NCI-H510A treated with DMSO at 0.1 percent for 48 hours (cell line): Measurements from ENCODE around the gene ABCB8.
"Not testable (repeated sequence)": the region's sequence is repeated elsewhere in the genome, so short reads cannot be mapped to it uniquely, and the experiment has no call there.

Source experiments
- DNase-seq: peaks from one replicate; lab custom pipeline; 2025; lab: John Stamatoyannopoulos, UW

ABCB8 gene

DNA sequence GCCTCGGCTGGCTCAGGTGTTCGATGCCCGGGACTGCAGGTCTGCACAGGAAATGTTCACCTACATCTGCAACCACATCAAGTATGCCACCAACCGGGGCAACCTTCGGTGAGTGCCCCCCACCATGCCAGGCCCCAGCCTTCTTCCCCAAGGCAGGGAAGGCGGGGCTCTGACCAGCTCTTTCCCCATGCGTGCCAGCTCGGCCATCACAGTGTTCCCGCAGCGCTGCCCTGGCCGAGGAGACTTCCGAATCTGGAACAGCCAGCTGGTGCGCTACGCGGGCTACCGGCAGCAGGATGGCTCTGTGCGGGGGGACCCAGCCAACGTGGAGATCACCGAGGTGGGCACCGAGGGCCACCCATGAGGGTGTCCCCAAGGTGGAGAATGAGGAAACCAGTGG, 29.9 kb upstream of the ABCB8 start:
- no peak for DNase-seq

DNA sequence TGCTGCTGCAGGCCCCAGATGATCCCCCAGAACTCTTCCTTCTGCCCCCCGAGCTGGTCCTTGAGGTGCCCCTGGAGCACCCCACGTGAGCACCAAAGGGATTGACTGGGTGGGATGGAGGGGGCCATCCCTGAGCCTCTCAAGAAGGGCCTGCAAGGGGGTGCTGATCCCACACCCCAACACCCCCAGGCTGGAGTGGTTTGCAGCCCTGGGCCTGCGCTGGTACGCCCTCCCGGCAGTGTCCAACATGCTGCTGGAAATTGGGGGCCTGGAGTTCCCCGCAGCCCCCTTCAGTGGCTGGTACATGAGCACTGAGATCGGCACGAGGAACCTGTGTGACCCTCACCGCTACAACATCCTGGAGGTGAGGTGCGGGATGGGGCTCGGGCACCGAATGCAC, 29.2 kb upstream of the ABCB8 start:
- DNase-seq = no peak

DNA sequence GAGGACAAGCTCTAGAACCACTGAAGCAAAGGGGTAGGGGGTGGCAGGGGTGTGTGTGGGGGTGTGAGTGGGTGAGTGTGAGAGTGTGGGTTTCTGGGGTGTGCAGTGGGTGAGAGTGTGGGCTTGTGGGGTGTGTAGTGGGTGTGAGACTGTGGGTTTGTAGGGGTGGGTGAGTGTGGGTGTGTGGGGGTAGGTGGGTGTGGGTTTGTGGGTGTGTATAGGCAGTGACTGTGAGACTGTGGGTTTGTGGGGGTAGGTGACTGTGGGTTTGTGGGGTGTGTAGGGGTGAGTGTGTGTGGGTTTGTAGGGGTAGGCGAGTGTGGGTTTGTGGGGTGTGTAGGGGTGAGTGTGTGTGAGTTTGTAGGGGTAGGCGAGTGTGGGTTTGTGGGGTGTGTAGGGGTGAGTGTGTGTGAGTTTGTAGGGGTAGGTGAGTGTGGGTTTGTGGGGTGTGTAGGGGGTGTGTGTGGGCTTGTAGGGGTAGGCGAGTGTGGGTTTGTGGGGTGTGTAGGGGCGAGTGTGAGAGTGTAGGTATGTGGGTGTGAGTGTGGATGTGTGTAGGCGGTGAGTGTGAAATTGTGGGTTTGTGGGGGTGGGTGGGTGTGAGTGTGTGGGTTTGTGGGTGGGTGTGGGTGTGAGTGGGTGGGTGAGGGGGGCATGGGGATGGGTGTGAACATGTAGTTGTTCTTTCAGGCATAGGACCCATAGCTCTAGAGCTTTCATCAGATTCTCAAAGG, 28.6 kb upstream of the ABCB8 start:
- DNase-seq = no peak

DNA sequence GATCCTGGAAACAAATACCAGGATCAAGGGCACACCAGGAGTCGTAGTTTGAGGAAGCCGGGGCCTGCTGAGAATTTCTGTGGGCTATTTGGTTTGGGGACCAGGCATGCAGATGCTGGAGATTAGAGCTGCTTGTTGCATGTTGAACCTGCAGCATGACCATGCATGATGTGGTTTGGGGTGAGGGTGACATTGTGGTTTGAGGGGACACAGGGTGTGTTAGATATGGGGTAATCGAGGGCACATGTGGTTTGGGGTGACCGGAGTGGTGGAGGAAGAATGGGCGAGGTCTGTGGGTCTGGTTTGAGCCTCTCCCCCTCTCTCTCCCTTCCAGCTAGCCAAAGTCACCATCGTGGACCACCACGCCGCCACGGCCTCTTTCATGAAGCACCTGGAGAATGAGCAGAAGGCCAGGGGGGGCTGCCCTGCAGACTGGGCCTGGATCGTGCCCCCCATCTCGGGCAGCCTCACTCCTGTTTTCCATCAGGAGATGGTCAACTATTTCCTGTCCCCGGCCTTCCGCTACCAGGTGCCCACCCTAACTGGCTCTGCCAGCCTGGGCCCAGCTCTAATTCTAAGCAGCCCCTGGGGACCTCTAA, 27.3 kb upstream of the ABCB8 start:
- no peak for DNase-seq

DNA sequence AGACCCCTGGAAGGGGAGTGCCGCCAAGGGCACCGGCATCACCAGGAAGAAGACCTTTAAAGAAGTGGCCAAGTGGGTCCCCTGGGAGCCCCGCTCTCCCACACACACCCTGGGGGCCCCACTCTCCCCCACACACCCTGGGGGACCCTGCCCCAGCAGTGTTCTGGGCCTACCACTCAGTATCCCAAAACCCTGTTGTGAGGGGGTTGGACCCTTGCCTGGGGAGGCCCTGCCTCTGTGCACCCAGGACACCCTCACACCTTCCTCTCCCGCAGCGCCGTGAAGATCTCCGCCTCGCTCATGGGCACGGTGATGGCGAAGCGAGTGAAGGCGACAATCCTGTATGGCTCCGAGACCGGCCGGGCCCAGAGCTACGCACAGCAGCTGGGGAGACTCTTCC, 26.7 kb upstream of the ABCB8 start:
- no peak for DNase-seq

DNA sequence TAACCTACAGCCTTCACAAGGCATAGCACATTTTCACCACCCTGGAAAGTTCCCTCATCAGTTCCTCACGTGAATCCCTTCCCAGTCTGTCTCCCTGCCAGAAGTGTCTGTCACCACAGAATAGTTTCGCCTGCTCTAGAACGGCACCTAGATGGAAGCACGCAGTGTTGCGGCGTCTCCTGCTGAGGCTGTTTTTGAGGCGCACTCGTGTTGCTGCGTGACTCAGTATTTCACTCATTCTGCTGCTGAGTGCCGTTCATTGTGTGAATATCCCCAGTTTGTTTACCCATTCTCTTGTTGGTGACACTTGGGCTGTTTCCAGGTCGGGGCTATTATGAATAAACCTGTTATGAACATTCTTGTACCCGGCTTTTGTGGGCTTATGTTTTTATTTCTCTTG, 24.7 kb upstream of the ABCB8 start:
- DNase-seq = no peak

DNA sequence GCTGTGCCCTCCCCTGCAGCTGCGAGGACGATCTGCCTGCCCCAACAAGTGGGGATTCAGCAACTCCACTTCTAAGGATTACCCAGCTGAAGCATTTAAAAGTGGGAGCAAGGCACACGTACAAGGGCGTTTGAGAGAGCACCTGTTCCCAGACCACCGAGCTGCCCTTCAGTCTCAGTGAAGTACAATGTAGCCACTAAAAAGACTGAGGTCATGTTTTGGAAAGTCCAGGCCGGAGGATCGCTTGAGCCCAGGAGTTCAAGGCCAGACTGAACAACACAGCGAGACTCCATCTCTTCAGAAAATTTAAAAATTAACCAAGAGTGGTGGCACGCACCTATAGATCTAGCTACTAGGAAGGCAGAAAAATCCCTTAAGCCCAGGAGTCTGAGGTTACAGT, 22.7 kb upstream of the ABCB8 start:
- no peak for DNase-seq

DNA sequence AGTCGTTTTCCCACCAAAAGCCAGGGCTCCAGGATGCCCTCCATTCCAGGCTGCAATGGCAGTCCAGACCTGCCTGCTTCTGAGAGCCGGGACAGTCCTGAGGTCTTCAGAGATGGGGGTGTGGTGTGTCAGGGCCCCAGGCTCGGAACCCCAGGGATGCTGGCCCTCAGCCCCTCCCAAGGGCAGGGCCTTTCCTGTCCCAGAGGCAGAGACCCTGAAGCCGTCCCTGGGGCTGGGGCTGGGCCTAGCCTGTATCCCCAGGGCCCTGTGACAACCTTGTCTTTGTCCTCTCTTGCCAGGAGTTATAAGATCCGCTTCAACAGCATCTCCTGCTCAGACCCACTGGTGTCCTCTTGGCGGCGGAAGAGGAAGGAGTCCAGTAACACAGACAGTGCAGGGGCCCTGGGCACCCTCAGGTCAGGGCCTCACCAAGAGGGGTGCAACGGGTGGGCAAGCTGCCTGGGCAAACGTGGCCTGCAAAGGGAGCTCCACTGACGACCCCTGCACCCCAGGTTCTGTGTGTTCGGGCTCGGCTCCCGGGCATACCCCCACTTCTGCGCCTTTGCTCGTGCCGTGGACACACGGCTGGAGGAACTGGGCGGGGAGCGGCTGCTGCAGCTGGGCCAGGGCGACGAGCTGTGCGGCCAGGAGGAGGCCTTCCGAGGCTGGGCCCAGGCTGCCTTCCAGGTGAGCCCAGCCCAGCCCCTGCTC, 21.5 kb upstream of the ABCB8 start:
- no peak for DNase-seq

DNA sequence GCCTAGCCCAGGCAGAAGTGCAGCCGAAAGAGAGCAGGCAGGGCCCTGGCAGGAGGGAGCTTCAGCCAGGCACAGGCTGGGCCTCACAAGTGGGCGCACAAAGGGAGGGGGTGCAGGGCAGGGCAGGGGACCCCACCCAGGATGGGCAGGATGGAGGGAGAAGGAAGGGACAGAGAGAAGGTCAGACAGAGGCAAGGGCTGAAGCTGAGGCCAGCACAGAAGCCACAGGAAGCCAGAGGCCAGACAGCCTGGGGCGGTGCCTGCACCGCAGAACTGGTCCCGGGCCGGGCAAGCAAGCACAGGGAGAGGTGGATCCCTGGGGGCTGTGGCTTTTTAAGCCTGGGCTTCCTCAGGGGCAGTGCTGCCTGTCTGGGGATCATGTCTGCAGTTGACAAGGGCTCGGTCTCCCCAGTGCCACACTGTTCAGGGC, 20.8 kb upstream of the ABCB8 start:
- no peak for DNase-seq

DNA sequence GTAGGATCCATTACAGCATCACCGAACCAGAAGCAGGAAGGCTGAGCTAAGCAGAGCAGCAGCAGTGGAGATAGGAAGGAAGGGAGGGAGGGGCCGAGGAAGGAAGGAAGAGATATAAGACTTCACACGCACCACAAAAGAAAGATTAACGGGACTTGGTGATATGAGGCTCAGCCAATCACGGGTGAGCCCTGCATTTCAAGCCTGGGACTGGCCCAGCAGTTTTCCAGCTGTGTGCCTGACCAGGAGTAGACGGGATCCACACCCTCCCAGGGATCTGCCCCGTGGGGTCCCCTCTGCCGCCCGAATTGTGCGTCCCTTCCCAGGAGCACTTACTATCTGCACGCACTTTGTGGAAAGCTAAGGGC, 20.1 kb upstream of the ABCB8 start:
- DNase-seq = no peak

DNA sequence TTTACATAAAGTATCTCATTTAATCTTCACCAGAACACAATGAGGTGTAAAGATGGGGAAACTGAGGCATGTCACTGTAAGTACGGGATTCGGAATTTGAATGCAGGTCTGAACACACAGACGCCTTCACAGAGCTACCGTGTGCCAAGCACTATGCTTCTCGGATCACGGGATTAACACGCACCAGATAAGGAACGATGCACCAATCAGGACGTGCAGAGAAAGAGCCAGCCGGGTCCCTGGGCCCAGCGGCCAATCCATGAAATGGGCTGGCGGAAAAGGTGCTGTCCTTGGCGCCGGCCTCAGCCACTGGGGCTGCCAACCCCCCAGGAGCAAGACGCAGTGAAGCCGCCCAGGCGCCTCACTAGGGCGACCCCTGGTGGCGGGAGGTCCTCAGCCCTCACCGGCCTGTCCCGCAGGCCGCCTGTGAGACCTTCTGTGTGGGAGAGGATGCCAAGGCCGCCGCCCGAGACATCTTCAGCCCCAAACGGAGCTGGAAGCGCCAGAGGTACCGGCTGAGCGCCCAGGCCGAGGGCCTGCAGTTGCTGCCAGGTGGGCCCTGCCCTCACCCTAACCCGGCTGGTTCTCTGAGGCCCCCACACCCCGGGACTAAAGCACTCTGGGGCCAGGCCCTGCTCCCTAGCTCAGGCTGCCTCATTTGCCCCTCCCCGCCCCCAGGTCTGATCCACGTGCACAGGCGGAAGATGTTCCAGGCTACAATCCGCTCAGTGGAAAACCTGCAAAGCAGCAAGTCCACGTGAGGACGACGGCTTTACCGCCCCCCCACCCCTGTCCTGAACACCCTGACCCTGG, 19.5 kb upstream of the ABCB8 start:
- no peak for DNase-seq

DNA sequence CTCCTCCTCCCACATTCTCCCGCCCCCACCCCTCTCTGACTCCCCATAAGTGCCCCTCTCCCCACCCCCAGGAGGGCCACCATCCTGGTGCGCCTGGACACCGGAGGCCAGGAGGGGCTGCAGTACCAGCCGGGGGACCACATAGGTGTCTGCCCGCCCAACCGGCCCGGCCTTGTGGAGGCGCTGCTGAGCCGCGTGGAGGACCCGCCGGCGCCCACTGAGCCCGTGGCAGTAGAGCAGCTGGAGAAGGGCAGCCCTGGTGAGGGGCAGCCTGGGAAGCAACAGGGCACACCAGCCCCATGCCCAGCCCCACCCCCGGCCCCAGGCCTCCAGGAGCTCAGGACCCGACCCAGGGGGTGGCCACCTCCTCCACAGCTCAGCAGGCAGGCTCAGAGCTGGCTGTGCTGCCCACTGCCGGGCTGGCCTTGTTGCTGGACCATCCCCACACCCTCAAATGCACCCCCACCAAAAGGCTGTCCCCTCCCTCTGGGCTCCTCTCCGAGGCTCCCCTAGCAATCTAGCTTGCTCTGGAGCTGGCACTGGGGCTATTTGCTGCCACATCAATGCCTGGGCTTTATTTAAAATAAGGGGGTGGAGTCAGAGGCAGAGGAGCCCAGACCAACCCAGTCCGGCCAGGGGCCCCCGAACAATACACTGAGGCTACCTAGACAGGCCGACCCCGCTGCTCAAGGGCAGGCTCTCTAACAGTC, 18.8 kb upstream of the ABCB8 start:
- DNase-seq = no peak

DNA sequence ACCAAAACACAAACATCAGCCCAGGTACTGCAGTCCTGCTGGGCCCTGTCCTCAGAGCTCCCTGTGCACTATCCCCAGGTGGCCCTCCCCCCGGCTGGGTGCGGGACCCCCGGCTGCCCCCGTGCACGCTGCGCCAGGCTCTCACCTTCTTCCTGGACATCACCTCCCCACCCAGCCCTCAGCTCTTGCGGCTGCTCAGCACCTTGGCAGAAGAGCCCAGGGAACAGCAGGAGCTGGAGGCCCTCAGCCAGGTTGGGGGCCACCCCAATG, 18.3 kb upstream of the ABCB8 start:
- DNase-seq = no peak

DNA sequence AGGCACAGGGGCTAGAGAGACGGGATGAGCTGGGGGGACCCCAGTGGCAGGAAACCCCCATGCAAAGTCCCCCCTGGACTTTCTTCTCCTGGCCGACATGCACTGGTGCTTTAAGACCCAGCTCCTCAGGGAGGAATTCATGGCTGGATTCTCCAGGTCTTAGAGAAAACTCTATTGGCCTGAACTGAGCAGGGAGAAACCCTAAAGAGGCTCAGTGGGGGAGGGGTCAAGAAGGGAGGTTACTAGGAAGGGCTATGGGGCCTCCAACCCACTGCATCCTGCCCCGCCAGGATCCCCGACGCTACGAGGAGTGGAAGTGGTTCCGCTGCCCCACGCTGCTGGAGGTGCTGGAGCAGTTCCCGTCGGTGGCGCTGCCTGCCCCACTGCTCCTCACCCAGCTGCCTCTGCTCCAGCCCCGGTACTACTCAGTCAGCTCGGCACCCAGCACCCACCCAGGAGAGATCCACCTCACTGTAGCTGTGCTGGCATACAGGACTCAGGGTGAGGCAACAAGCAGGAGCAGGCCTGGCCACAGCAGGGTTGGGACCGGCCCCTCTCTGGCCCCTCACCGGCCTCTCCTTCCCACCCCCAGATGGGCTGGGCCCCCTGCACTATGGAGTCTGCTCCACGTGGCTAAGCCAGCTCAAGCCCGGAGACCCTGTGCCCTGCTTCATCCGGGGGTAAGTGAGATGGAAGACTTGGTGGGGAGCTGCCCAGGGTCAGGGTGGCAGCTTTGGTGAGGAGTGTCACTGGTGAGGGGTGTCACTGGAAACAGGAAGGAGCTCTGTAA, 17.7 kb upstream of the ABCB8 start:
- no peak for DNase-seq

DNA sequence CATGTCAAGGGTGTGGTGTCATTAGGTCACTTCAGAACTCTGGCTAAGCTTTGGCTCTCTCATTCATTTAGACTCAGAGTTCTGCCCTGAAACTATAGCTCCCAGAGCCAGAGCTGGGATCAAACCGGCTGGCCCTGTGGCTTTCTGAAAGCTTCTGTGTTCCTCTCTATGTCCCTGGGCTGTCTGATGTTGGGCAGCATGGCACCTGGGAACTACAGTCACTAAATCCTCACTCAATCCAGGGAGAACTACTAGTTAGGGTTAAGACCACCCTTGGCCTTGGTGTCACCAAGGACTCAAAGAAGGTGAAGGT, 17.2 kb upstream of the ABCB8 start:
- DNase-seq = no peak

DNA sequence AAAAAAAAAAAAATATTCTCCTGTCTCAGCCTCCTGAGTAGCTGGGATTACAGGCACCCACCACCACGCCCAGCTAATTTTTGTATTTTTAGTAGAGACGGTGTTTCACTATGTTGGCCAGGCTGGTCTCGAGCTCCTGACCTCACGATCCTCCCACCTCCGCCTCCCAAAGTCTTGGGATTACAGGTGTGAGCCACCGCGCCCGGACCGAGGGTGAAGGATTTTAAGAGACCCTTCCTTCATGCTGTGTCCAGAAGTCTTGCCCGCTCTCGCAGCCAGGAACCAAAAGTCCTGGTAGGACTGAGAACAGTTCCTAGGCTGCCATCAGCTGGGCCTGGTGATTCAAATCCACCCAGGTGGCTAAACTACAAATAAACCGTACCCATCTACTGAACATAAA, 16.6 kb upstream of the ABCB8 start:
- DNase-seq = not testable (repeated sequence)

DNA sequence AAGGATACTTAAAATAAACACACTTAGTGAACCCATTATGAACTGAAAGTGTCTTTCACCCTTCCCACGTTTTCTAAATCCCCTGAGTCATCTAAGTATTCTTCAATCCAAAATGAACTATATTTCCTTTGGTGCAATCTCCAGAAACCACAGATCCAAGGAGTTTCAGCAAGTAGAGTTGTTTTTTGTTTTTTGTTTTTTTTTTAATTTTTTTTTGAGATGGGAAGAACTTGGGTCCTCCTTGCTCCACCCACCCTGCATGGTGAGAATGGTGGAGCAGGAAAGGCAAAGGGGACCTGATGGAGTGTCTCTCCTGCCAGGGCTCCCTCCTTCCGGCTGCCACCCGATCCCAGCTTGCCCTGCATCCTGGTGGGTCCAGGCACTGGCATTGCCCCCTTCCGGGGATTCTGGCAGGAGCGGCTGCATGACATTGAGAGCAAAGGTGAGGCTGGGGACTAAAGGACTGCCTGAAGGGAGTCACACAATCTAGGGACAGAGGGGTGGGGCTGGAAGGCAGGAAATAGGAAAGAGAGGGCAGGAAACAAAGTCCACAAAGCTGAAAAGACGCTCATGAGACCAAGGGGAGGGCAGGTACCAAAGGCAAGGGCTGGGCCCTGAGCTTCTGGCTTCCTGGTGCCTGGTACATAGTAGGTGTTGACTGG, 16.1 kb upstream of the ABCB8 start:
- no peak for DNase-seq

DNA sequence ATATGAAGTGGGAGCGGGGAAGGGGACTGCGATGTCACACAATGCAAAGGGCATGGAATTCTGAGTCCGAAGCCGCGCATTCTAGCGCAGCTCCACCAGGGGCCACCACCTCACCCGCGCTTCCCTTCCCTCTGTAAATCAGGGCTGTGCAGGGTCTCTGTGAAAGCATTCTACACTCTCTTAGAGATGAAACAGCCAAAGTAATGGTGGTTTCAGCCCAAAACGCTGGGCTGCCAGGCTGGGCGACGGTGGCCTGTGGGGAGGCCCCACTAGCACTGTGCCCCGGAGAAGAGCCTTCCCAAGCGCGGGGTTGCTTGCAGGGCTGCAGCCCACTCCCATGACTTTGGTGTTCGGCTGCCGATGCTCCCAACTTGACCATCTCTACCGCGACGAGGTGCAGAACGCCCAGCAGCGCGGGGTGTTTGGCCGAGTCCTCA, 15.3 kb upstream of the ABCB8 start:
- DNase-seq = no peak

DNA sequence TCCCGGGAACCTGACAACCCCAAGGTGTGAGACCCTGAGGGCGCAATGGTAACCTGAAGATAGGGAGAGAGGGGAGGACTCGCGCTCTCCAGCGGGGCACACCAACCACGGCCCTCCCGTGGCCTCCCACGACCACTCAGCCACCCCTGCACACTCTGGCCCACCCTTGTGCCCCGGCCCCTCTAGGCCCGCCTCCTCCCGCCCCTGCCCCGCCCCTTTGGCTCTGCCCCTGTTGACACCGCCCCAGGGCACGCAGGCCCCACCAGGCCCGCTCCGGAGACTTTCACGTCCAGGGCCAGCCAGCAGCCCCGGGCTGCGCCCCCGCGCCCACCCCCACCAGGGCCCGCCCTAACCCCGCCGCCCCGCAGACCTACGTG, 14.9 kb upstream of the ABCB8 start:
- no peak for DNase-seq

DNA sequence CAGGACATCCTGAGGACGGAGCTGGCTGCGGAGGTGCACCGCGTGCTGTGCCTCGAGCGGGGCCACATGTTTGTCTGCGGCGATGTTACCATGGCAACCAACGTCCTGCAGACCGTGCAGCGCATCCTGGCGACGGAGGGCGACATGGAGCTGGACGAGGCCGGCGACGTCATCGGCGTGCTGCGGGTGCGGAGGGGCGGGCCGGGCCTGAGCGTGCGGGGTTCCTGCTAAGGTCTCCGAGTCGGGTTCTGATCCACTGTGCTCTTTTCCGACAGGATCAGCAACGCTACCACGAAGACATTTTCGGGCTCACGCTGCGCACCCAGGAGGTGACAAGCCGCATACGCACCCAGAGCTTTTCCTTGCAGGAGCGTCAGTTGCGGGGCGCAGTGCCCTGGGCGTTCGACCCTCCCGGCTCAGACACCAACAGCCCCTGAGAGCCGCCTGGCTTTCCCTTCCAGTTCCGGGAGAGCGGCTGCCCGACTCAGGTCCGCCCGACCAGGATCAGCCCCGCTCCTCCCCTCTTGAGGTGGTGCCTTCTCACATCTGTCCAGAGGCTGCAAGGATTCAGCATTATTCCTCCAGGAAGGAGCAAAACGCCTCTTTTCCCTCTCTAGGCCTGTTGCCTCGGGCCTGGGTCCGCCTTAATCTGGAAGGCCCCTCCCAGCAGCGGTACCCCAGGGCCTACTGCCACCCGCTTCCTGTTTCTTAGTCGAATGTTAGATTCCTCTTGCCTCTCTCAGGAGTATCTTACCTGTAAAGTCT, 14.3 kb upstream of the ABCB8 start:
- no peak for DNase-seq
